Measurements from ENCODE around the gene TECR.
A peak's percentile ranks its signal among the peaks of the same experiment; 100 is the strongest.
"Not testable (repeated sequence)": the region's sequence is repeated elsewhere in the genome, so short reads cannot be mapped to it uniquely, and the experiment has no call there.

The TECR gene, protein sequence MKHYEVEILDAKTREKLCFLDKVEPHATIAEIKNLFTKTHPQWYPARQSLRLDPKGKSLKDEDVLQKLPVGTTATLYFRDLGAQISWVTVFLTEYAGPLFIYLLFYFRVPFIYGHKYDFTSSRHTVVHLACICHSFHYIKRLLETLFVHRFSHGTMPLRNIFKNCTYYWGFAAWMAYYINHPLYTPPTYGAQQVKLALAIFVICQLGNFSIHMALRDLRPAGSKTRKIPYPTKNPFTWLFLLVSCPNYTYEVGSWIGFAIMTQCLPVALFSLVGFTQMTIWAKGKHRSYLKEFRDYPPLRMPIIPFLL

DNA sequence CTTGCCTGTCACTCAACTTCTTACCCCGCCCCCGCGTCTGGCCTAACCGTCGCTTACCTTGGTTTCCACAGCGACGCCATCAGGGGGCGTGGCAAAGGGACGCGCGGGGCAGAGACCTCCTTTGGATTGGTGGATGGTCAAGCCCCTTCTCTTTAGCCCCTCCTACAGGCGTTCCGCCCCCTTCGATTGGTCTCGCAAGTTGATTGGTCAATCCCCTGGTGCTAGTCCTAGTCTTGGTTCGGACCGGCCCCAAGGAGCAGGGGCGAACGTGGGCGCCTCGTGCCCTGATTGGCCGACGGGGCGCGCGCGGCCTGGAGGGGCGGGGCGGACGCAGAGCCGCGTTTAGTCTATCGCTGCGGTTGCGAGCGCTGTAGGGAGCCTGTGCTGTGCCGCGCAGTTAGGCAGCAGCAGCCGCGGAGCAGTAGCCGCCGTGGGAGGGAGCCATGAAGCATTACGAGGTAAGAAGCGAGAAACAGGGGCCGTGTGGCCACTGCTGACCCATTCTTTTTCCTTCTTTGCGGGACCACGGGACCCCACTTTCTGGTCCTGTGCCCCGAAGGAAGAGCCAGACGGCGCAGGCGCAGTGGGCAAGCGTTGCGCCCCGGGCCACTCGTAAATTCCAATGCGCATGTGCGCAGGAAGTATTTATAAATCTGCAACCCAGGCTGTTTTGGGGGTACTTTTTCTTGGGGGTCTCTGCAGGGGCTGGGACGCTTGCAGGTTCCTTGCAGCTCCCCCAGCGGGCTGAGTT, at the start of gene TECR:
Gene TECR, plus strand, starts transcription at position 341 of the 751 bp plus-strand sequence. Its CDS starts 103 bp downstream, at position 444.
- DNase-seq (ENCODE audit: low read depth, low spot score), result peak; percentile 100

DNA sequence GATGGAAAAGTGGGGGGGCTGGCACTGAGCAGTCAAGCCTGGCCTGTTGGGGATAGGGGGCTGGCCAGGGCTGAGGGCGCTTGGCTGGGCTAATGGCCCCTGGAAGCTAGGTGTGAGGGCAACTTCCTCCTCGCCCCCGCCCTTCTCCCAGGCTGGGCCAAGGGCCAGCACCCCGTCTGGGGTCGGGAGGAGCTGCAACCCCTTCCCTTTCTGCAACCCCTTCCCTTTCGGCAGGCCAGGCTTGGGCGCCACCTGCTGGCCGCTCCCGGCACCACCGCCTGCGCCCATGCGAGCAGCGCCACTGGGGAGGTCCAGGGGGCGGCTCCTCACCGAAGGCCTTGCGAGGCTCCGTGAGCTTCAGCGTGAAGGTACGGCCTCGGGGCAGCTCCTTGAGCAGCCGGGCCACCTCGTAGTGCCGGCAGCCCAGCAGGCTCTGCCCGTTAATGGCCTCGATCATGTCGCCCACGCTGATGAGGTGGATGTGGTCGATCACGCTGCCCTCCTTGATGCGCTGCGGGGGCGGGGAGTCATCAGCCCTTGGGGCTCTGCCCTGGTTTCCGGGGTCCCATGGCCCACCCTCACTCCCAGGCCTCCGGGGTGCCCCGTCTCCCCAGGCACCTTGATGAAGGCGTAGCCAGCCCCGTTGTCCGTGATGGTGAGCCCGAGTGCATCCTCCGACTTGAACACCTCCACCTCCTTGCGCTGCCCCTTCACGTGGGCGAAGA, 49.3 kb upstream of the TECR start:
- no peak for DNase-seq (ENCODE audit: low read depth, low spot score)

DNA sequence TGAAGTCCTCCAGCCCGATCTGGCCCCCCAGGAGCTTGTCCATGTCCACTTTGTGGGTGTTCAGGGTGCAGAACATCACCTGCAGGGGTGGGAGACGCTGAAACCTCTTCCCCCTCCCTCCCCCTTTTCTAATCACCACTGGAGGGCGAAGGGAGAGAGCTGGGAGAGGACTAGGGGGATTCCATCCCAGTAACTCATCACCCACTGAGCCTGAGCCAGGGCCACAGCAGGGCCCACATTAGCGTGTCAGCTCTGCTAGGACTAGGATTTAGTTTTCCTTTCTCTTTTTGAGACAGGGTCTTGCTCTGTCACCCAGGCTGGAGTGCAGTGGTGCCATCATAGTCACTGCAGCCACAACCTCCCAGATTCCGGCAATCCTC, 48.7 kb upstream of the TECR start:
- DNase-seq (ENCODE audit: low read depth, low spot score), result no peak

DNA sequence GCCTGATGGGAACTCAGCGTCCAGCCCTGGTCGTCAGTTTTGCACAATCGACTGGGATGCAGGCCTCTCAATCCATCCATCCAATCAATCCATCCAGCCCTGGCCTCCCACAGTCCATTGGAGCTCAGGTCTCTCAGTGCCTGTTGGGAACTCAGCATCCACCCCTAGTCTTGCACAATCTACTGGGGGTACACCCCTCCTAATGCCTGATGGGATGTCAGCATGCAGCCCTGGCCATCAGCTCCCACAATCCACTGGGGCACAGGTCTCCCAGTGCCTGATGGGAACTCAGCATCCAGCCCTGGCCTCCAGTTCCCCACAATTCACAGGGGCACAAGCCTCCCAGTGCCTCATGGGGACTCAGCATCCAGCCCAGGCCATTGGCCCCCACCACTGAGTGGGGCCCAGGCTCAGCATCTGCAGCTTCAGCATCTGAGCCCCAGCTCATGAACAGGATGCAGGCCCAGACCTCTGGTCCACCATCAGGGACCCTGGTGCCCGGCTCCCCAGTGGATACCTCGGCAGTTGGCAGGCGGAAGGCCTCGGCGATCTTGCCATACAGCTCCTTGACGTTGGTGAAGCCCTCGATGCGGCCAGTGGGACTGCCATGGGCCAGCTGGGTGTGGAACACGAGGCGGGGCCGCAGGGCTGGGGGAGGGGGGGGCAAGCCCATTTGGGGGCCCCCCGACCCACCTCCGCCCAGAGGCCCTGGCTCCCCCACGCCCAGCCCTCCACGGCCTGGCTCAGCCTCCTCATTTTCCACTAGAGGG, 47.0 kb upstream of the TECR start:
- no peak for DNase-seq (ENCODE audit: low read depth, low spot score)

DNA sequence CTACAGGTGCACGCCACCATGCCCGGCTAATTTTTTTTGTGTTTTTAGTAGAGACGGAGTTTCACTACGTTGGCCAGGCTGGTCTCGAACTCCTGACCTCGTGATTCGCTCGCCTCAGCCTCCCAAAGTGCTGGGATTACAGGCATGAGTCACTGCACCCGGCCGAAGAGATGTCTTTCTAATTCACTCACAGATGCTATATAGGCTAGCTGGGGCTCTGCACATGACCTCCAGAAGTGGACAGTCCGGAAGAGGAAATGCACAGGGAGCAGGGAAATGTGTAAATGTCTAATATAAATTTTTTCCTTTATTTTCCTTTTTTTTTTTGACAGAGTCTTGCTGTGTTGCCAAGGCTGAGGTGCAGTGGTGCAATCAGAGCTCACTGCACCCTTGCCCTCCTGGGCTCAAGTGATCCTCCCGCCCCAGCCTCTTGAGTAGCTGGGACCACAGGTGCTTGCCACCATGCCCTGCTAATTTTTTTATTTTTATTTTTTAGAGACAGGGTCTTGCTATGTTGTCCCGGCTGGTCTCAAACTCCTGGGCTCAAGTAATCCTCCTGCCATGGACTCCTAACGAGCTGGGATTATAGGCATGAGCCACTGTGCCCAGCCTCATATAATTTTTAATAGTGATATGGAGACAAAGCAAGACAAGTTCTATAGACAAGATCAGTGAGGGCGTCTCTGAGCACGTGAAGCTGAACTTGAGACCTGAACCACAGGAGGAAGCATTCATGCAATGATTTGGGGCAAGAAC, 41.8 kb upstream of the TECR start:
- DNase-seq (ENCODE audit: low read depth, low spot score), result no peak

DNA sequence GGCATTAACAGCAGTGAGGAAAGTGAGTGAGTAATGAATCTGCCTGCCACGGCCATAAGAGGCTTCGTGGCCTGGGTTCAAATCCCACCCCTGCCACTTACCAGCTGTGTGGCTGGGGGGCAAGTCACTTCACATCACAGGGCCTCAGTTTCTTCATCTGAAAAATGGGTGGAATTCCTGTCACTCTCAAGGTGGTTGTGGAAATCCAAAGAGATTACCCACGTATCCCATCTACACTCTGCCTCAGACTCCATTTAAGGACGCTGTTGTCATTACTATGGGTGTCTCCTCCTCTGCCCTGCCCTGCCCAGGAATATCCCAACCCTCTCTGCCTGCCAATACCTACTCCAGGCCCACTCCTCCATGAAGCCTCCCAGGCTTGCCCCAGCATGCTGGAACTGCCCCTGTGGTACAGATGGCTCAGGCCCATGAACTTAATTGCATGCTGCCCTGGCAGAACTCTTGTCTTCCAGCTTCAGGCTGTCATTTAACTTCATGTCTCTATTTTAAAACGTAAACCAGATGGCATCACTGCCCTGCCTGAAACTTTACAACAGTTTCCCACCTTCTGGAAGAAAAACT, 36.5 kb upstream of the TECR start:
- DNase-seq (ENCODE audit: low read depth, low spot score), result no peak

DNA sequence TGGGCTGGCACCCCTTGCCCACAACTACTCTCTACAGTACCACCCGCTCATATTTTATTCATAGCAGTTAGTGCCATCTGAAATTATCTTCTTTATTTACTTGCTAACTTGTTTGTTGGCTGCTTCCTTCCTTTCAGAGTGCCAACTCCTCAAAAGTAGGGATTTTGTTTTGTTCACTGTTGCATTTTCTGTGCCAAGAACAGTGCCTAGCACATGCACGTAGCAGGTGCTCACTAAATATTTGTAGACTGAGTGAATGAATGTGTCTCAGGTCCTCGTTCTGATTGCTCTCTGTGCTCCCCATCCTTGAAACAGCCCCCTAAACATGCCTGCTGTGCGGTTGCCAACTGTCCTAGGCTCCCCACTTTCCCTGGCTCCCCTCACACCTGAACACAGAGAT, 35.0 kb upstream of the TECR start:
- no peak for DNase-seq (ENCODE audit: low read depth, low spot score)

DNA sequence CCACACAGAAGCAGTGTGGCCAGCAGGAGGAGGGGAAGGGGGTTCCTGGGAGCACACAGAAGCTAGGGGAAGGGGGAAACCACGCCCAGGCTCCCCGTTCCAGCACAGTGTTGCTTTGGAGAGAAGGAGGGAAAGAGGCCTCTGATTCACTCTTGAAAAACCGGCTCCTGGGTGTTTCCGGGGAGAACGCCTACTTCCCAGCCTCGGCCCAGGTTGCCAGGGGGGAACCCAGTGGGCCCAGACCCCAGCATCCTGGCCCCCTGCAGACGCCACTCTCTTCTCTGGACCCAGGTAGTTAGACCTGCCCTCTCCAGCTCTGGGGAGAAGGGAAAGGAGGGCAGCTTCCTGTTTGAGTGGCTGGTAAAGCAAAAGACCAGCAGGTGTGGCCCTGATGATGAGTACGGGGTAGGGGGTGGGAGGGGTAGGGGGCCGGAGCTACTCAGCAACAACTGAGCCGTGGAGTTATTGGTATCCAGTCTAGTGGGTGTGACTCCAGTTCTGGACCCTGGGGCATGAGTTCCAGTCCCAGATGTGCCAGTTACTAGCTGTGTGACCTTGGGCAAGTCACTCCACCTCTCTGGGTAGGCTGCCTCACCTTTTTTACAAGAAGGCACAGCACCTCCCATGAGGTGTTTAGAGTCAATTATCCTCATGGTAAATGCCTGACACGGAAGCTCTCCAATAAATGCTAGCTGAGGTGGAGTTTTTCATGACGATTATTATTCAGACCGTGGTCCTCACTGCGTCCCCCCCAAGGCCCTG, 34.3 kb upstream of the TECR start:
- DNase-seq (ENCODE audit: low read depth, low spot score), result no peak

DNA sequence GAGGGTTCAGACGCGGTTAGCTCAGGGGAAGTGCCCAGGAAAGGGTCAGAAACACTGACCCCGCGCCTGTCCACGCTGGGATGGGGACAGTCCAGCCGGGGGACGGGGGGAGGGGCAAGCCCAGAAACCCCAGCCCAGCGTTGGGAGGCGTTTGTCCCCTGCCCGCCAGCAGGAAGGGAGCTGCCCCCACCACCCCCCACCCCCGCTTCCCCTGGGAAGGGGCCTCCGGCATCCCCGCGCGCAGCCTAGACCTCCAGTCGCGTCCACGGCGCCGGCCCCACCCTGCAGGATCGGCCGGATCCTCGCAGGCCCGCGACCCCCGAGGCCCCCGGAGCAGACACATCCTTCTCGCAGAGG, 33.7 kb upstream of the TECR start:
- no peak for DNase-seq (ENCODE audit: low read depth, low spot score)

DNA sequence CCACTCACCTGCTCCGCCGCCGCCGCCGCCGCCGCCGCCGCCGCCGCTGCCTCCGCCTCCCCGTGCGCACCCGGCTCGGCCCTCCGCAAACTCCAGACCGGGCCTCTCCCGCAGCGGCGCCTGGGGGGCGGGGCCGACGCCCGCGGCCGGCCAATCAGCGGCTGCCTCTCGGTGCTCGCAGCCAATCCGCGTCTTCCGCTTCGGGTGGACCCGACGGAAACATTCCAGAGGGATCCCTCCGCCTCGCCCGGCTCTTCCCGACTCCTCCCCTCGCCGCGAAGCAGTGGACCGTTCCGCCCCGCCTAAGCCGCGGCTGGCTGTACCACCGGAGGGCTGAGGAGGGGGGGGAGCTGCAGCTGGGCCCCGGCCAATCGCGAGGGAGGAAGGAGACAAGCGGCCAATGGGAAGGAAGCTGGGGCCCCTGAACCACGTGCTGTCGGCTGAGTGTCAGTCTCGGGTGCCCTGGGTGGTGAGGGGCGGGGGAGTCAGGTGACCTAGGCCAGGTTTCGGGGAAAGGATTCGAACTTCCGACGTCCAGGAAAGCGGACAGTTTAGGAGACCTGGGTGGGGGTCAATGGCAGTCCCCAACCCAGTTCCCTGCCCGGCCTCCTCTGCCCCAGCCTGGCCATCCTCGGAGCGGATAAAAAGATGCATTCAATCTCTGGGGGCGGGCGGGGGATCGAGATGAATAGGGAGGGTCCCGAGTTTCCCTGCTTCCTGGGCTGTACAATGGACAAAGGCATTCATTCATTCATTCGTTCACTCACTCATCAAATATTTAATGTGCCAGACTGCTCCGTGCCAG, 33.2 kb upstream of the TECR start, which contains the start of gene GIPC1:
Gene GIPC1, minus strand, starts transcription at position 99 of the 805 bp plus-strand sequence. CDS start 13,151 bp downstream, outside the sequence.
- peak; percentile 98 for DNase-seq (ENCODE audit: low read depth, low spot score)

DNA sequence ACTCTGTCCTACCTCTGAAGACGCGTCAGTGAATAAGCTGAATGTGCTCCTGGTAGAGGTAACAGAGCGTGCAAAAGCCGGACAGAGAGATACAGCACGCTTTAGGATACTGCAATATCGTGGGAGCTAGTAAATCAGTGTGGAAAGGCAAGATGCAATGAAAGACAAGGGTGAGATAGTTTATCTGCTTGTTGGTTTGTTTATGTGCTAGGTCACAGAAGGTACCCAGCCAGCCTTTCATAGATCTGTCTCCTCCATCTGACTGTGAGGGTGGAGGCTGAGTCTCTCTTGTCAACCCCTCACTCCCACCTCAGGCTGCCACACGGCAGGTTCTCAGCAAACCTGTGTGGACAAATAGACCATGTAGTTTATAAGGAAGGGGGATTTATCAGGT, 32.6 kb upstream of the TECR start:
- DNase-seq (ENCODE audit: low read depth, low spot score), result no peak

DNA sequence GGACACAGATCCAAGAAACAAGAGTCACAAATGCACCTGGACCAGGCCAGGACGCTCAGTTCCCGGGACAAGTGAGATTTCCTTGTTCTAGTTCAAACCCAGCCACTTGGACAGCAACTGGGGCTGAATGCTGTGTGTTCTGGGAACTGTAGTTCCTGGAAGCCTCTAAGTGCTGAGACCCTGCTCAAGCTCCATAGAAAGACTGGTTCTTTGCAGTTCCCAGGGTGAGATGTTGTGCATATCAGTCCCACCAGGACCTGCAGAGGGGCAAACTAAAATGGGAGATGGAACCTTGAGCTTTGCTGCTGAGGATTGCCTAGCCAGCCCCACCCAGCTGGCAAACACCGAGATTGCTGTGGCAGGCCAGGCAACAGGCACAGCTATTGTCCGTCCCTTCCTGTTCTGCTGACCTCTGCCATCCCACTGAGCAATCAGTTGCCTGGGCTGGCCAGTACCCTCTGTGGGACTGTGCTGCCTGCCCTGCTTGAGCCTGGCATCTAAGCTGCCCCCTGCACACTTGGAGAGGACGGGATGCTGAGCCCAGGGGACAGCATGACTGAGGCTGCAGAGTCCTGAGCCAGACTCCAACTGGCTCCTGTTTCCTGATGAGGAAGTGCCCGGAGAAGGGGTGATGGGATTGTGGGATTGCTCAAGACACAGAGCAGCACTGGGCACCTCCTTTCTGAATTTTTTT, 32.0 kb upstream of the TECR start:
- DNase-seq (ENCODE audit: low read depth, low spot score), result no peak

DNA sequence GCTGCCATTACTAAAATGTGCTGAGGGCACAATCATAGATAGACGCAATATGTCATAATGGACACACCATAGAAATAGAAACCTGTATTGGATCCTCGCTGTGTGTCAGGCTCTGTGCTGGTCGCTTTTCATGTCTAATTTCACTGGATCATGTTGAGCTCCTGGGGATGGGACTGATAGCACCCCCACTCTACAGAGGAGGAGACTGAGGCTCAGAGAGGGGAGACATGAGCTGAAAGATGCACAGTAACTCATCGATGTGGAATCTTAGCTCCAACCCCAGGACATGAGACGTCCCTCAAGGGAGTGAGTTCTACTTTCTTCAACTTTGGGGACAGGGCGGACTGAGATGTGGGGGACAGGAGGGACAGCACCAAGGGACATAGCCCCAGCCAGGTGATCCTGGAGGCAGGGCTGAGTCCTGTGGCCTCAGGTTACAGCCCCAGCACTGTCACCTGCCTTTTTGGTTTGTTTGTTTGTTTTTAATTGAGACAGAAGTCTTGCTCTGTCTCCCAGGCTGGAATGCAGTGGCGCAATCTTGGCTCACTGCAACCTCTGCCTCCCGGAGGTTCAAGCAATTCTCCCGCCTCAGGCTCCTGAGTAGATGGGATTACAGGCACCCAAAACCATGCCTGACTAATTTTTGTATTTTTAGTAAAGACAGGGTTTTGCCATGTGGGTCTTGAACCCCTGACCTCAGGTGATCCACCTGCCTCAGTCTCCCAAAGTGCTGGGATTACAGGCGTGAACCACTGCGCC, 26.9 kb upstream of the TECR start:
- no peak for DNase-seq (ENCODE audit: low read depth, low spot score)

DNA sequence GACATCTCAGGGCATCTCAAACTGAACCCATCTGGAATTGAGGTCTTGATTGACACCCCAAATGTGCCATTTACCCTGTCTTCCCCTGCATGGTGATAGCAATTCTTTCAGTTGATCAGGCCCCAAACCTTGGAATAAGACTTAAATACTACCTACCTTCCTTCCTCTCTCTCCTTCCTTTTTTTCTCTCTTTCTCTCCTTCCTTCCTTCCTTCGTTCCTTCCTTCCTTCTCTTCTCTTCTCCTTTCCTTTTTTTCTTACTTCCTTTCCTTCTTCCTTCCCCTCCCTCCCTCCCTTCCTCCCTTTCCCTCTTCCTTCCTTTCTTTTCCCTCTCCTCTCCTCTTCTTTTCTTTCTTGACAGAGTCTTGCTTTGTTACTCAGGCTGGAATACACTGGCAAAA, 26.1 kb upstream of the TECR start:
- DNase-seq (ENCODE audit: low read depth, low spot score), result no peak

DNA sequence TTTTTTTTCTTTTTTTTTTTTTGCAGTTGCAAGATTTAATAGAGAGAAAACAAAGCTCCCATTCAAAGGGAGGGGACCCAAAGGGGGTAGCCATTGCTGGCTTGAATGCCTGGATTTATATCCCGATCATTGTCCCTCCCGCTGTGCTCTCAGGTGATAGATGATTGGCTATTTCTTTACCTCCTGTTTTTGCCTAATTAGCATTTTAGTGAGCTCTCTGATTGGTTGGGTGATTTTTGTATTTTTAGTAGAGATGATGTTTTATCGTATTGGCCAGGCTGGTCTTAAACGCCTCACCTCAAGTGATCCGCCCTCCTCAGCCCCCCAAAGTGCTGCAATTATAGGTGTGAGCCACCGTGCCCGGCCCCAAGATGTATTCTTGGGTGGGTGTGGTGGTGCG, 24.8 kb upstream of the TECR start:
- DNase-seq (ENCODE audit: low read depth, low spot score), result not testable (repeated sequence)

DNA sequence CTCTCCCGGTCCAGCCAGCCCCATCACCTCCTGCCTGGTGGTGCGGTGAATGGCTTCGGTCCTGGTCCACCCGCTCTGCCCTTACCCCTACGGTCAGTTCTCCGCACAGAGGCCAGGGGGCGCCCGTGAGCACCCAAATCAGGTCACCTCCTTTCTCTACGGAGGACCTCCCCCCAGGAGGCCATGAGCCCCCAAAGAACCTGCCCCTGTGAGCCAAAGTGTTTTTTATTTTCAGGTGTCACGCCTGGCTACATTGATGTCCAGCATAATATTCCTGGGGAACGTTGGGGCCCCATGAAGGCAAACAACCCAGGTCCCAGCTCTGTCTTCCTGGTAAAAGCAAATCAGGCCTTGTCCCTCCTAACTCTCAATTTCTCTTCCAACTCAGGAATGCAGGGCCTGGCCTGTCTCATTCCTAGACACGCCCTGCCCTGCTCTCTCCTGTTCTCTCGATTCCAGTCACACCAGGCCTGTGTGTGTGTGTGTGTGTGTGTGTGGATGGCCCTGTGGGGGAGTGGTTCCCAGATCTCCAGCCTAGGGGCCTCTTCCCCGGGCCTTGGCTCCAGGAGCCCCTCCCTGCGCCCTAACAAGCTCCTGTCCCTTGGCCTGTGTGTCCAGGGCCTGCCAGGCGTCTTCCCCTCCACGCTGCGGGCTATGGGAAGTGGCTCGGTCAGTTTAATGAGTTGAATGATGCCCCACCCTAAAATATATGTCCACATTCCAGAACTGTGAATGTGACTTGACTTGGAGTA, 23.7 kb upstream of the TECR start:
- no peak for DNase-seq (ENCODE audit: low read depth, low spot score)

All from brain pericyte (primary cell).